Stomach (tissue), 9 donors: ENCODE data around the gene STAC2. TPM values are rescaled to one million over a fixed set of nuclear protein-coding genes. Genes with fewer than 3 reads are reported as not detected.

Source experiments
- DNase-seq, 2 donors: peaks; one replicate each; pipeline versions ENCODE4 v3.0.0 to v3.0.0-alpha.2; 2013 to 2019
- H3K27ac ChIP-seq, 5 donors: fragments of 200-600 bp in 4 of 5; sonication (generic) in 4 of 5; one replicate each; pipeline ENCODE4 v1.5.1; 2013 to 2019; ENCODE audit warnings: mild to moderate bottlenecking in 1 of 5, moderate library complexity in 1 of 5
- H3K27me3 ChIP-seq, 3 donors: fragments of 200-600 bp; sonication (generic); one replicate each; pipeline ENCODE4 v1.5.1; 2017 to 2019; ENCODE audit warnings: mixed run types in 1 of 3
- H3K36me3 ChIP-seq, 4 donors: fragments of 200-600 bp; sonication (generic); 1 replicate in 3 of 4; 2 replicates in 1 of 4; pipeline ENCODE4 v1.5.1; 2016 to 2019
- H3K4me1 ChIP-seq, 4 donors: fragments of 200-600 bp; sonication (generic); one replicate each; pipeline ENCODE4 v1.5.1; 2016 to 2019
- H3K4me3 ChIP-seq, 4 donors: fragments of 200-600 bp; sonication (generic) in 3 of 4; one replicate each; pipeline ENCODE4 v1.5.1; 2016 to 2019; ENCODE audit warnings: mild to moderate bottlenecking in 1 of 4
- H3K9me3 ChIP-seq, 4 donors: fragments of 200-600 bp; sonication (generic); one replicate each; pipeline ENCODE4 v1.5.1; 2016 to 2019
- CTCF ChIP-seq, 7 experiments: fragments of 450-650 bp in 4 of 7; fragments of 200-600 bp in 3 of 7; sonication (generic) in 3 of 7; IDR thresholded peaks; one replicate each; pipeline ENCODE4 v1.5.1; 2016 to 2019; ENCODE audit warnings: antibody characterized with exemption in 7 of 7, control low read depth in 2 of 7, mild to moderate bottlenecking in 1 of 7
- EP300 ChIP-seq: sonication (generic); formaldehyde crosslinking; IDR thresholded peaks from one replicate; pipeline ENCODE4 v1.6.1; 2017; ENCODE audit warnings: antibody characterized with exemption
- POLR2A ChIP-seq, 4 donors: fragments of 450-650 bp; IDR thresholded peaks; one replicate each; pipeline ENCODE4 v1.6.1; 2016; ENCODE audit warnings: antibody characterized with exemption in 4 of 4, control low read depth in 2 of 4, mild to moderate bottlenecking in 1 of 4, moderate library complexity in 1 of 4
- POLR2AphosphoS5 ChIP-seq, 3 donors: sonication (generic); formaldehyde crosslinking; IDR thresholded peaks; one replicate each; pipeline ENCODE4 v1.6.1; 2016; ENCODE audit warnings: antibody characterized with exemption in 3 of 3
- WGBS, 5 donors: extraction: QIAGEN DNeasy Blood & Tissue Kit in 3 of 5; methylation state at CpG; one replicate each; pipeline versions ENCODE4 v1.1.5 to v1.1.7; 2013 to 2018; 5-methylcytosine and 5-hydroxymethylcytosine counted together
- intact Hi-C: fragments of 100-400 bp; cut with DNase I; formaldehyde crosslinking; loops from one replicate; pipeline ENCODE4 v1.15.1; 2023; ENCODE audit warnings: low total_unique reads
- polyA plus RNA-seq, 3 donors: library from polyadenylated mRNA; stranded (reverse); fragments of 200-250 nt; gene quantifications; one replicate each; pipeline ENCODE4 v1.2.3, GENCODE V29; 2013
- total RNA-seq, 5 donors: library from RNA; depleted of rRNA; stranded (reverse); fragments of >200 nt; gene quantifications; one replicate each; pipeline versions ENCODE4 v1.1.0 to v1.2.3, GENCODE V29; 2014 to 2016
- donor health status: healthy with polysubstance abuse.
- donor health status: Bipolar disorder and iron deficiency.
- donor health status: healthy.

The STAC2 gene
- total and polyA plus RNA-seq, 8 donors = under 0.01 to 0.20 (median 0.15) TPM; not detected in 5

- Histone ChIP-seq H3K9me3 (no peaks in the 10 kb centered on the region), H3K4me1 (peaks cover 17 to 41% (median 31%) of the 10 kb centered on the region in 4 donors), H3K27ac (peak within 1 kb of the TSS in 1 of 5 donors; percentile 65), H3K36me3 (no peaks in the 10 kb centered on the region), H3K4me3 (peak within 1 kb of the TSS; percentile 46 to 55 (median 52)), H3K27me3 (peaks cover 0 to 10% (median 6%) of the 10 kb centered on the region in 3 donors)
- TF ChIP-seq EP300 (no peak), POLR2A (IDR thresholded peaks at IDR 0.05) (no peak), POLR2AphosphoS5 (IDR thresholded peaks at IDR 0.05) (no peak), CTCF (IDR thresholded peaks at IDR 0.05) (no peak)
- intact Hi-C loops = no loop called here
- DNase-seq = peak in 1 of 2 donors; percentile 2
- WGBS, 5 donors = 53 to 75% (median 69%) methylated on average over 15 to 17 of the region's 17 CpGs
These were observed 59.9 kb downstream of the STAC2 start, which contains the start of gene ARL5C for GRCh38 chr17:39165841-39166349. ARL5C (minus strand) TSS chr17:39166161; CDS start chr17:39165760, 401 bp downstream.

- Histone ChIP-seq H3K4me3 (peak overlapping the region; percentile 46 to 55 (median 52)), H3K27ac (peak overlapping the region in 1 of 5 donors; percentile 65), H3K4me1 (peaks cover 17 to 41% (median 31%) of the 10 kb centered on the region in 4 donors), H3K27me3 (peaks cover 0 to 10% (median 6%) of the 10 kb centered on the region in 3 donors), H3K36me3 (no peaks in the 10 kb centered on the region), H3K9me3 (no peaks in the 10 kb centered on the region)
- no peak for DNase-seq
- intact Hi-C loops = no loop called here
- TF ChIP-seq POLR2A (IDR thresholded peaks at IDR 0.05) (no peak), CTCF (IDR thresholded peaks at IDR 0.05) (no peak), POLR2AphosphoS5 (IDR thresholded peaks at IDR 0.05) (no peak), EP300 (no peak)
- WGBS, 5 donors = 13 to 22% (median 15%) methylated on average over 43 to 51 of the region's 51 CpGs
These were observed 60.4 kb downstream of the STAC2 start for GRCh38 chr17:39165178-39165840.

GRCh38 chr17:39164675-39165143, 61.0 kb downstream of the STAC2 start:
- Histone ChIP-seq H3K27ac (peak overlapping the region in 2 of 5 donors; percentile 22 to 65), H3K4me3 (peak overlapping the region; percentile 46 to 55 (median 52)), H3K4me1 (peaks cover 17 to 41% (median 31%) of the 10 kb centered on the region in 4 donors), H3K36me3 (no peaks in the 10 kb centered on the region), H3K27me3 (peaks cover 0 to 10% (median 6%) of the 10 kb centered on the region in 3 donors), H3K9me3 (no peaks in the 10 kb centered on the region)
- intact Hi-C loops = no loop called here
- peak; percentile 93 to 94 for DNase-seq
- TF ChIP-seq POLR2A (IDR thresholded peaks at IDR 0.05) (no peak), CTCF (IDR thresholded peaks at IDR 0.05) (peak in 5 of 7 experiments; percentile 75 to 89 (median 77)), POLR2AphosphoS5 (IDR thresholded peaks at IDR 0.05) (no peak), EP300 (no peak)
- WGBS, 5 donors = 1% methylated on average over 15 of the region's 15 CpGs

- DNase-seq = no peak
- no peak overlapping the region for H3K4me3 ChIP-seq
- WGBS, 5 donors = 71 to 86% (median 75%) methylated on average over 2 of the region's 2 CpGs
- intact Hi-C loops = no loop called here
- no peak overlapping the region for H3K27ac ChIP-seq
- H3K4me1 ChIP-seq = peaks cover 17 to 32% (median 29%) of the 10 kb centered on the region in 4 donors
- no peaks in the 10 kb centered on the region for H3K9me3 ChIP-seq
- peaks cover 0 to 10% (median 6%) of the 10 kb centered on the region in 3 donors for H3K27me3 ChIP-seq
- H3K36me3 ChIP-seq = no peaks in the 10 kb centered on the region
- TF ChIP-seq POLR2AphosphoS5 (IDR thresholded peaks at IDR 0.05) = no peak
These were observed 63.8 kb downstream of the STAC2 start for GRCh38 chr17:39161962-39162361.

Other genes starting within 250 kb of the STAC2 start
- 10 to 100 TPM in 2 of 5 donors, 1 to 10 TPM in 2, under 1 TPM in 1; 0.58 to 77.2 (median 8.4) TPM for gene PLXDC1, start 74.3 kb downstream of the STAC2 start, total RNA-seq
- gene PLXDC1, start 74.3 kb downstream of the STAC2 start, polyA plus RNA-seq = 1 to 10 TPM; 1.7 to 4.6 (median 2.1) TPM
- not detected for gene ARL5C, start 59.8 kb downstream of the STAC2 start, total RNA-seq
- gene ARL5C, start 59.8 kb downstream of the STAC2 start, polyA plus RNA-seq = not detected
- 10 to 100 TPM in 2 of 5 donors, 1 to 10 TPM in 3; 4.2 to 57.2 (median 8.9) TPM for gene CACNB1, start 28.3 kb downstream of the STAC2 start, total RNA-seq
- 1 to 10 TPM; 2.4 to 2.7 (median 2.7) TPM for gene CACNB1, start 28.3 kb downstream of the STAC2 start, polyA plus RNA-seq
- 1,000 to 10,000 TPM; 1,114 to 2,498 (median 1,672) TPM for gene RPL19, start 25.7 kb downstream of the STAC2 start, total RNA-seq
- 1,000 to 10,000 TPM; 3,254 to 4,546 (median 3,773) TPM for gene RPL19, start 25.7 kb downstream of the STAC2 start, polyA plus RNA-seq
- 10 to 100 TPM in 3 of 5 donors, 1 to 10 TPM in 2; 6.7 to 18.4 (median 11.1) TPM for gene FBXL20, start 175.7 kb upstream of the STAC2 start, total RNA-seq
- 1 to 10 TPM; 1.5 to 1.8 (median 1.7) TPM for gene FBXL20, start 175.7 kb upstream of the STAC2 start, polyA plus RNA-seq
- 10 to 100 TPM in 4 of 5 donors, 1 to 10 TPM in 1; 6.4 to 48.7 (median 19.7) TPM for gene MED1, start 225.3 kb upstream of the STAC2 start, total RNA-seq
- 1 to 10 TPM; 5.1 to 7.4 (median 6.9) TPM for gene MED1, start 225.3 kb upstream of the STAC2 start, polyA plus RNA-seq
- gene CDK12, start 235.5 kb upstream of the STAC2 start, total RNA-seq = 10 to 100 TPM; 25.8 to 66.5 (median 45.6) TPM
- gene CDK12, start 235.5 kb upstream of the STAC2 start, polyA plus RNA-seq = 1 to 10 TPM; 5.1 to 5.5 (median 5.2) TPM